ENCODE data around the gene DENND5A. TPM values are rescaled to one million over a fixed set of nuclear protein-coding genes. Genes with fewer than 3 reads are reported as not detected.

DENND5A gene
- total RNA-seq, 4 donors from 2014 or later, result 103 to 135 (median 108) TPM

GRCh38 chr11:9177438-9178091 lies 87.6 kb downstream of the DENND5A start:
- Histone ChIP-seq H3K27ac (replicated peaks in 1 of 4) (no peak overlapping the region), H3K4me3 (no peak overlapping the region), H3K27me3 (no peaks in the 10 kb centered on the region), H3K4me1 (peaks cover 10 to 14% (median 13%) of the 10 kb centered on the region in 4 donors), H3K9me3 (no peaks in the 10 kb centered on the region), H3K36me3 (peaks cover 13 to 67% (median 42%) of the 10 kb centered on the region in 4 donors)
- DNase-seq (ENCODE audit: extremely low spot score), result no peak
- TF ChIP-seq EP300 (IDR thresholded peaks at IDR 0.05) (no peak), CTCF (IDR thresholded peaks at IDR 0.05) (no peak), POLR2AphosphoS5 (IDR thresholded peaks at IDR 0.05) (no peak), POLR2A (IDR thresholded peaks at IDR 0.05; ENCODE audit: low read depth) (no peak)
- WGBS, result 96% methylated on average over 2 of the region's 2 CpGs
- intact Hi-C loops (cut with DNase I), result loop anchor here (10.0 kb wide), 1 partner anchor 327 kb away; no protein-coding TSS in a partner anchor

GRCh38 chr11:9176550-9176949 lies 88.6 kb downstream of the DENND5A start:
- intact Hi-C loops (cut with DNase I), result loop anchor here (10.0 kb wide), 1 partner anchor 328 kb away; no protein-coding TSS in a partner anchor
- no peak overlapping the region for H3K4me3 ChIP-seq
- no peaks in the 10 kb centered on the region for H3K9me3 ChIP-seq
- peaks cover 13 to 69% (median 44%) of the 10 kb centered on the region in 4 donors for H3K36me3 ChIP-seq
- peaks cover 10 to 14% (median 13%) of the 10 kb centered on the region in 4 donors for H3K4me1 ChIP-seq
- TF ChIP-seq CTCF (IDR thresholded peaks at IDR 0.05) (no peak), EP300 (IDR thresholded peaks at IDR 0.05) (no peak), POLR2AphosphoS5 (IDR thresholded peaks at IDR 0.05) (no peak), POLR2A (IDR thresholded peaks at IDR 0.05; ENCODE audit: low read depth) (no peak)
- H3K27me3 ChIP-seq, result no peaks in the 10 kb centered on the region
- H3K27ac ChIP-seq (replicated peaks in 1 of 4), result no peak overlapping the region
- DNase-seq (ENCODE audit: extremely low spot score), result no peak

- H3K36me3 ChIP-seq, result peaks cover 13 to 69% (median 44%) of the 10 kb centered on the region in 4 donors
- H3K9me3 ChIP-seq, result no peaks in the 10 kb centered on the region
- DNase-seq (ENCODE audit: extremely low spot score), result no peak
- intact Hi-C loops (cut with DNase I), result loop anchor here (10.0 kb wide), 1 partner anchor 329 kb away; no protein-coding TSS in a partner anchor
- TF ChIP-seq CTCF (IDR thresholded peaks at IDR 0.05) (no peak), POLR2A (IDR thresholded peaks at IDR 0.05; ENCODE audit: low read depth) (no peak), EP300 (IDR thresholded peaks at IDR 0.05) (no peak), POLR2AphosphoS5 (IDR thresholded peaks at IDR 0.05) (no peak)
- no peaks in the 10 kb centered on the region for H3K27me3 ChIP-seq
- peaks cover 6 to 10% (median 9%) of the 10 kb centered on the region in 4 donors for H3K4me1 ChIP-seq
- H3K27ac ChIP-seq (replicated peaks in 1 of 4), result no peak overlapping the region
- no peak overlapping the region for H3K4me3 ChIP-seq
These were observed 89.0 kb downstream of the DENND5A start for GRCh38 chr11:9176136-9176535.

GRCh38 chr11:9172389-9172788 lies 92.8 kb downstream of the DENND5A start:
- H3K27ac ChIP-seq (replicated peaks in 1 of 4), result no peak overlapping the region
- DNase-seq (ENCODE audit: extremely low spot score), result no peak
- H3K27me3 ChIP-seq, result no peaks in the 10 kb centered on the region
- TF ChIP-seq EP300 (IDR thresholded peaks at IDR 0.05), result no peak
- TF ChIP-seq CTCF (IDR thresholded peaks at IDR 0.05), result no peak
- TF ChIP-seq POLR2A (IDR thresholded peaks at IDR 0.05; ENCODE audit: low read depth), result no peak
- TF ChIP-seq POLR2AphosphoS5 (IDR thresholded peaks at IDR 0.05), result no peak
- no peaks in the 10 kb centered on the region for H3K4me1 ChIP-seq
- peaks cover 13 to 61% (median 39%) of the 10 kb centered on the region in 4 donors for H3K36me3 ChIP-seq
- H3K9me3 ChIP-seq, result no peaks in the 10 kb centered on the region
- WGBS, result 96% methylated on average over 5 of the region's 5 CpGs
- intact Hi-C loops (cut with DNase I), result loop anchor here (5.0 to 10.0 kb wide), 2 partner anchors 95 to 332 kb away; partner anchors contain the start of gene DENND5A
- no peak overlapping the region for H3K4me3 ChIP-seq

Measured in esophagus muscularis mucosa (tissue), 4 donors.